Body of pancreas (tissue), 4 donors: ENCODE results near the gene RNF149. TPM values are rescaled to one million over a fixed set of nuclear protein-coding genes. Genes with fewer than 3 reads are reported as not detected.

Experiments used
- ATAC-seq: fragments of 150-250 bp; one replicate; pipeline ENCODE4 v1.9.1; 2016
- DNase-seq, 4 donors: peaks; one replicate each; pipeline ENCODE4 v3.0.0-alpha.2; 2019
- H3K27ac ChIP-seq, 4 donors: fragments of 200-600 bp; sonication (generic); 1 replicate in 3 of 4; 2 replicates in 1 of 4; pipeline versions ENCODE4 v1.5.1 to v1.6.1; 2016 to 2019; ENCODE audit warnings: mild to moderate bottlenecking in 1 of 4, mixed read lengths in 1 of 4, moderate library complexity in 1 of 4
- H3K27me3 ChIP-seq, 2 donors: fragments of 200-600 bp; sonication (generic); one replicate each; pipeline ENCODE4 v1.6.0; 2016; ENCODE audit warnings: mild to moderate bottlenecking in 1 of 2
- H3K36me3 ChIP-seq, 2 donors: fragments of 200-600 bp; sonication (generic); replicated peaks in 1 of 2; 2 replicates each; pipeline ENCODE4 v1.5.1; 2016; ENCODE audit warnings: low read depth in 2 of 2; ENCODE audit not compliant: insufficient read depth in 1 of 2
- H3K4me1 ChIP-seq: fragments of 200-600 bp; sonication (generic); one replicate; pipeline ENCODE4 v1.6.0; 2016
- H3K4me3 ChIP-seq, 2 donors: fragments of 200-600 bp; sonication (generic); 1 replicate in 1 of 2; 2 replicates in 1 of 2; pipeline ENCODE4 v1.5.1; 2016 to 2019
- H3K9me3 ChIP-seq, 3 donors: fragments of 200-600 bp; sonication (generic); 1 replicate in 2 of 3; 2 replicates in 1 of 3; pipeline ENCODE4 v1.5.1; 2016
- POLR2A ChIP-seq, 3 donors: fragments of 450-650 bp; IDR thresholded peaks; one replicate each; pipeline ENCODE4 v1.6.1; 2016; ENCODE audit warnings: antibody characterized with exemption in 3 of 3, mild to moderate bottlenecking in 2 of 3
- WGBS, 2 donors: methylation state at CpG; one replicate each; pipeline ENCODE4 v1.1.5; 2017; 5-methylcytosine and 5-hydroxymethylcytosine counted together
- intact Hi-C: fragments of 100-400 bp; cut with DNase I; formaldehyde crosslinking; loops from one replicate; pipeline ENCODE4 v1.15.1; 2023
- total RNA-seq, 2 donors: library from RNA; depleted of rRNA; stranded (reverse); fragments of >200 nt; gene quantifications; one replicate each; pipeline ENCODE4 v1.1.0, GENCODE V29; 2016
- TF ChIP-seq, protein P1 (sequence below), 7 experiments: fragments of 450-650 bp in 4 of 7; fragments of 200-600 bp in 3 of 7; sonication (generic) in 3 of 7; IDR thresholded peaks; one replicate each; pipeline ENCODE4 v1.5.1; 2016 to 2019; ENCODE audit warnings: antibody characterized with exemption in 7 of 7

RNF149 gene
- total RNA-seq, 2 donors from 2014 or later = 38.6 to 47.7 TPM

DNA sequence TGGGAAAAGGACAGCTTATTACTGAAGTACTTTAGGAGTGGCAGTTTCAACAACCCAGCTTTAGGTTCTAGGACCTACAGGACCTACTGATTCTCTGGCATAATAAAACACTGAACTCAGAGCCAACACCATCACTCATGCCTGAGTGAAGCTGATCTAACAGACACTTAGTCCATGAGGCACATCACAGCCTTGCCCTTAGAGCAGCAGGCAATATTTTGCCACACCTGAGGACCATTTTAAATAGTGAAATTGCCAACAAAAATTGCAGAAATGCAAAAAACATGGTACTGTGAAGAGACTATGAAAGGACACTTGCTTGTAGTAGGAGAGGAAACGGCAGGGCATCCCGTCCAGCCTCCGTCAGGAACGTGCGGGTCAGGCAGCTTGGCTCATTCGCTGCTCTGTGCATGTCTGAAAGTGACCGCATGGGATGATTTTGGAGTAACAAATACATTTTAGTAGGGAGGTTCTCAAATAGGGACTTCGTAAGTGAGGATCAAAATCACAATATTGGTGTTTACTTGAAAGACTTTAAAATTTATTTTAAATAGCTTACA, 37.7 kb downstream of the RNF149 start:
- Histone ChIP-seq H3K36me3 (peaks cover 0 to 11% of the 10 kb centered on the region in 2 donors), H3K27me3 (no peaks in the 10 kb centered on the region), H3K4me1 (peaks cover 28% of the 10 kb centered on the region), H3K9me3 (no peaks in the 10 kb centered on the region), H3K27ac (no peak overlapping the region), H3K4me3 (no peak overlapping the region)
- intact Hi-C loops = no loop called here
- TF ChIP-seq POLR2A (IDR thresholded peaks at IDR 0.05) = no peak
- TF ChIP-seq, protein P1, sequence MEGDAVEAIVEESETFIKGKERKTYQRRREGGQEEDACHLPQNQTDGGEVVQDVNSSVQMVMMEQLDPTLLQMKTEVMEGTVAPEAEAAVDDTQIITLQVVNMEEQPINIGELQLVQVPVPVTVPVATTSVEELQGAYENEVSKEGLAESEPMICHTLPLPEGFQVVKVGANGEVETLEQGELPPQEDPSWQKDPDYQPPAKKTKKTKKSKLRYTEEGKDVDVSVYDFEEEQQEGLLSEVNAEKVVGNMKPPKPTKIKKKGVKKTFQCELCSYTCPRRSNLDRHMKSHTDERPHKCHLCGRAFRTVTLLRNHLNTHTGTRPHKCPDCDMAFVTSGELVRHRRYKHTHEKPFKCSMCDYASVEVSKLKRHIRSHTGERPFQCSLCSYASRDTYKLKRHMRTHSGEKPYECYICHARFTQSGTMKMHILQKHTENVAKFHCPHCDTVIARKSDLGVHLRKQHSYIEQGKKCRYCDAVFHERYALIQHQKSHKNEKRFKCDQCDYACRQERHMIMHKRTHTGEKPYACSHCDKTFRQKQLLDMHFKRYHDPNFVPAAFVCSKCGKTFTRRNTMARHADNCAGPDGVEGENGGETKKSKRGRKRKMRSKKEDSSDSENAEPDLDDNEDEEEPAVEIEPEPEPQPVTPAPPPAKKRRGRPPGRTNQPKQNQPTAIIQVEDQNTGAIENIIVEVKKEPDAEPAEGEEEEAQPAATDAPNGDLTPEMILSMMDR (IDR thresholded peaks at IDR 0.05) = no peak
- 88 to 91% methylated on average over 8 of the region's 8 CpGs for WGBS, 2 donors
- ATAC-seq (no peak), DNase-seq (no peak)

DNA sequence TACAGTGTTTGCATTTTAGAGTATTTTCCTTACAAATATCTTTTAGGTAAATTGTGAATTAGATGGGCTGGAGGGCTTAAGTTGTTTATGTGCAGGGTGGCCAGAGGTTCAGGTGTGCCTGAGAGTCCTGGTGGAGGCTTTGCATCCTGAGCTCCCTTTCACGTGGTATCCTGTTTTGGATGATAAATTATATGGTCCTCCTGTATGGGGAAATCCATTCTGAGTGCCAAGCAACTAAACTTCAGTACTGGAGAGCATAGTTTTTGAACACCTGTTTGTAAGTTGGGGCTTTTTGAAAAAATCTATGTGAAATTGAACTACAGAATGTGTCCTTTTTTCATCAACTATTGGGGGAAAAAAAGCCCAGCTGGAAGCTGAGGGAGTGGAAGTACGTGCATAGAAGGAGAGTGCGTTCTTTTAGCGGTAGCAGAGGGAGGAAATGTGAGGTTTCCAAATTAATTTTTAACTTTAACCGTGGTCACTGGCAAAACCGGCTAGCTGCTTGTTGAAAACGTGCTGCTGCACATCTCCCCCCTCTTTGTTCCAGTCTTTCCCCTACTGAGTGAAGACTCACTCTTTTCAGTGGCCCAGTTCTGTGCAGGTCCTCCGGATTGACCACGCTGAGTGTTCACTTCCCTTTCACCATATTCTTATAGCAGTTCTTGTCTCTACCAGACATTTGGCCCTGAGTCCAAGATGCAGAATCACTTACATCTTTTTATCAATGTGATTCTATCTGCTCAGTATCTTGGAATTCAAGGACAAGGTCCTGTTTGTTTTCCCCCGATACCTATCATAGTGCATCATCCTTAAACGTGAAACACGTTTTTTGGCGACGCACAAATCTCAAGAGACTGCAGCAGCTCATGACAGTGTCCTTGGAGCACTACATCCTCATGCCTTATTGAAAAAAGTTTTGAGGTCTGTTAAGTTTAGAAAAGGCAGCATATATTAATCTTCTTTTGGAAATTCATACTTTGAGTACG, 40.5 kb downstream of the RNF149 start:
- ATAC-seq (peak; percentile 50), DNase-seq (peak in 1 of 4 donors; percentile 34)
- 36 to 44% methylated on average over 15 of the region's 15 CpGs for WGBS, 2 donors
- no peaks in the 10 kb centered on the region for H3K27me3 ChIP-seq
- intact Hi-C loops = no loop called here
- H3K27ac ChIP-seq = peak overlapping the region in 3 of 4 donors; percentile 8 to 55 (median 43)
- no peaks in the 10 kb centered on the region for H3K9me3 ChIP-seq
- no peak overlapping the region for H3K4me3 ChIP-seq
- peaks cover 0 to 20% of the 10 kb centered on the region in 2 donors for H3K36me3 ChIP-seq
- TF ChIP-seq POLR2A (IDR thresholded peaks at IDR 0.05) = no peak
- TF ChIP-seq, protein P1 (IDR thresholded peaks at IDR 0.05) = no peak
- peaks cover 26% of the 10 kb centered on the region for H3K4me1 ChIP-seq

DNA sequence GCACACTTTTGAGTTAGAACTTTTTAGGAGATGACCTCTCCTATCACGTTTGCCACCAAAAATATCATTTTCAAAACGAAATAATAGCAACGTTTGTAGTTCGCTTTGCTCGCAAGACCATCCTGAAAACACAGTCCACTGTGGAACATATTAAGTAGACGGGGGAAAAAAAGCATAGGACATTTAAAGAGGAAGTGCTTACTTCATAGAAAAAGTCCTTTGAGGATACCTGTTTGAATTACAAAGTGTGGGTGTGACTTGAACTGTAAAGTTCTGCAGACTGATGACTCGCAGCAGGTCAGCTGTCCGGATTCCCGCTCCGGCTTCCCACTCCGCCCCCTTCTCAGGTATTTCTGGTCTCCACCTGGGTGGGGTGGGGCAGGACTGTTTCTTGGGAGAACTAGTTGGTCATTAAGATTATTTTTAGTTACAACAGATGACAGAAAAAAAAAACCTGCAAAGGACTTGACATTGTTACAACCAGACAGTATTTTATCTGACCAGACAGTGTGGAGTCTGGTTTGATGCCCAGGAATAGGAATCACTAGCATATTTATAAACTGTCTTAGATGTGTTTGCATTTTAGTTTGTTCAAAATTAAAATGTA, 42.5 kb downstream of the RNF149 start:
- no peaks in the 10 kb centered on the region for H3K27me3 ChIP-seq
- WGBS, 2 donors = 51 to 55% methylated on average over 11 of the region's 11 CpGs
- ATAC-seq (peak; percentile 28), DNase-seq (peak in 1 of 4 donors; percentile 34)
- no peak overlapping the region for H3K27ac ChIP-seq
- H3K4me3 ChIP-seq = no peak overlapping the region
- TF ChIP-seq POLR2A (IDR thresholded peaks at IDR 0.05) = no peak
- TF ChIP-seq, protein P1 (IDR thresholded peaks at IDR 0.05) = no peak
- H3K4me1 ChIP-seq = peaks cover 13% of the 10 kb centered on the region
- H3K36me3 ChIP-seq = peaks cover 0 to 28% of the 10 kb centered on the region in 2 donors
- no peaks in the 10 kb centered on the region for H3K9me3 ChIP-seq
- intact Hi-C loops = no loop called here

DNA sequence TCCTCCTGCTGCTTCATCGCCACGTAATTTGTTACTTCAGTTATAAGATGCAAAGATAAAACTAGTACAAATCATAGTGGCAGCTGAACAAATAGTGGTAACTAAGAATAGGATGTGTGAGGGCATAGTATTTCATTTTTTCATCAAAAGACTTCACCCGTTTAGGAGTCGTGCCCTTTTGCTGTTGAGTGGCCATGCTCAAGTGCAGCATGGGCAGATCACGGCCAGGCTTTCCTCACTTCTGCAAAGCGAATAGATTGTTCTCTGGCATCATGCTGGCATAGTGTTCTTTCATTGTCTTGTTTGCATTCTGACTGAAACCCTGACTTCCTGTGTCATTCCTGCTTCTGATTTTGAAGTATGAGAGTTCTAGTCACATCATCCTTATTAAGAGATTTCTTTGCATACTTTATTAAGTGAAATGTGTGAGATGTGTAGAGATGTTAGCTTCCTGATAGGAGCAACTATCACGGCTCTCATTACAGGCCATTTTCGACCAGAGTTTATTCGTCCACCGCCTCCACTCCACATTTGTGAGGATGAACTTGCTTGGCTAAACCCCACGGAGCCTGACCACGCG, 44.1 kb downstream of the RNF149 start:
- peaks cover 13% of the 10 kb centered on the region for H3K4me1 ChIP-seq
- H3K36me3 ChIP-seq = peaks cover 0 to 21% of the 10 kb centered on the region in 2 donors
- no peak overlapping the region for H3K4me3 ChIP-seq
- 72 to 79% methylated on average over 13 of the region's 13 CpGs for WGBS, 2 donors
- H3K27me3 ChIP-seq = no peaks in the 10 kb centered on the region
- no peak for ATAC-seq
- H3K9me3 ChIP-seq = no peaks in the 10 kb centered on the region
- TF ChIP-seq, protein P1 (IDR thresholded peaks at IDR 0.05) = no peak
- no peak for TF ChIP-seq POLR2A (IDR thresholded peaks at IDR 0.05)
- DNase-seq = no peak
- intact Hi-C loops = no loop called here
- no peak overlapping the region for H3K27ac ChIP-seq
